HepG2 (cell line): Measurements from ENCODE around the gene HSD3B7. TPM values are rescaled to one million over a fixed set of nuclear protein-coding genes. Genes with fewer than 3 reads are reported as not detected.

Experiments used
- BORCS8-MEF2B ChIP-seq: sonication (generic); formaldehyde crosslinking; IDR thresholded peaks from 2 replicates; pipeline ENCODE4 v1.8.0; 2022; ENCODE audit warnings: mild to moderate bottlenecking, missing genetic modification reagents
- FOXA3 ChIP-seq: IDR thresholded peaks from 2 replicates; pipeline ENCODE4 v1.6.1; 2016; ENCODE audit warnings: missing genetic modification reagents, missing compliant biosample characterization
- FOXO1 ChIP-seq: sonication (generic); formaldehyde crosslinking; IDR thresholded peaks from 2 replicates; pipeline ENCODE4 v1.4.0; 2020; ENCODE audit warnings: missing genetic modification reagents
- HNF4A ChIP-seq: sonication (generic); formaldehyde crosslinking; IDR thresholded peaks from 2 replicates; pipeline ENCODE4 v1.4.0; 2020; ENCODE audit warnings: missing genetic modification reagents
- MED1 ChIP-seq: sonication (generic); formaldehyde crosslinking; IDR thresholded peaks from 2 replicates; pipeline ENCODE4 v1.4.0; 2020; ENCODE audit warnings: missing genetic modification reagents
- RXRB ChIP-seq: IDR thresholded peaks from 2 replicates; pipeline ENCODE4 v1.6.1; 2016; ENCODE audit warnings: borderline replicate concordance, missing genetic modification reagents, missing compliant biosample characterization
- THYN1 ChIP-seq: sonication (generic); formaldehyde crosslinking; IDR thresholded peaks from 2 replicates; pipeline ENCODE4 v1.8.1; 2023; ENCODE audit warnings: low read depth, mild to moderate bottlenecking, moderate library complexity, missing genetic modification reagents, borderline replicate concordance
- ZC3H13 ChIP-seq: sonication (generic); formaldehyde crosslinking; IDR thresholded peaks from 2 replicates; pipeline ENCODE4 v1.8.1; 2023; ENCODE audit warnings: mild to moderate bottlenecking, missing genetic modification reagents, moderate library complexity
- ZNF558 ChIP-seq: sonication (generic); formaldehyde crosslinking; IDR thresholded peaks from 2 replicates; pipeline ENCODE4 v1.9.0; 2022; ENCODE audit warnings: mild to moderate bottlenecking, missing genetic modification reagents, borderline replicate concordance
- ZNF564 ChIP-seq: sonication (generic); formaldehyde crosslinking; IDR thresholded peaks from 2 replicates; pipeline ENCODE4 v1.8.1; 2023; ENCODE audit warnings: mild to moderate bottlenecking, missing genetic modification reagents
- ZNF605 ChIP-seq: sonication (generic); formaldehyde crosslinking; IDR thresholded peaks from 2 replicates; pipeline ENCODE4 v1.8.0; 2022; ENCODE audit warnings: mild to moderate bottlenecking, missing genetic modification reagents
- ZNF782 ChIP-seq: sonication (generic); formaldehyde crosslinking; IDR thresholded peaks from 2 replicates; pipeline ENCODE4 v1.4.0; 2020; ENCODE audit warnings: missing genetic modification reagents, mild to moderate bottlenecking, borderline replicate concordance
- polyA plus RNA-seq, 8 experiments: library from polyadenylated mRNA; depleted of rRNA in 3 of 8; stranded (reverse) in 7 of 8; unstranded in 1 of 8; fragments of >200 nt; fragmentation: Illumina TruSeq in 4 of 8; extraction: Trizol in 4 of 8; gene quantifications; 2 replicates each; pipeline versions ENCODE4 v1.2.1 to v1.2.3, GENCODE V29; 2011 to 2016; ENCODE audit warnings: low read depth in 4 of 8, missing spikeins in 1 of 8, mixed read lengths in 1 of 8; ENCODE audit not compliant: insufficient read depth in 1 of 8
- total RNA-seq, 5 experiments: library from RNA; depleted of rRNA; stranded (reverse); fragments of >200 nt; fragmentation: Illumina TruSeq; extraction: Trizol; gene quantifications; 2 replicates each; pipeline ENCODE4 v1.2.3, GENCODE V29; 2016; ENCODE audit warnings: low read depth in 1 of 5
- TF ChIP-seq, protein P1 (sequence below): sonication (generic); formaldehyde crosslinking; IDR thresholded peaks from 2 replicates; pipeline ENCODE4 v1.4.0; 2020; ENCODE audit warnings: missing genetic modification reagents
- TF ChIP-seq, protein P2 (sequence below): sonication (generic); formaldehyde crosslinking; IDR thresholded peaks from 2 replicates; pipeline ENCODE4 v1.5.1; 2020; ENCODE audit warnings: mild to moderate bottlenecking, missing genetic modification reagents, borderline replicate concordance
- TF ChIP-seq, protein P3 (sequence below): sonication (generic); formaldehyde crosslinking; IDR thresholded peaks from 2 replicates; pipeline ENCODE4 v1.8.0; 2022; ENCODE audit warnings: mild to moderate bottlenecking, missing genetic modification reagents; ENCODE audit not compliant: insufficient replicate concordance
- TF ChIP-seq, protein P4 (sequence below): sonication (generic); formaldehyde crosslinking; conservative IDR thresholded peaks from 2 replicates; pipeline ENCODE4 v1.4.0; 2020; ENCODE audit warnings: mild to moderate bottlenecking, missing genetic modification reagents, moderate library complexity

The HSD3B7 gene
- total and polyA plus RNA-seq, 2 of the 13 experiments (the other 11 are each of a cell fraction or from before 2014, with no cell fraction given) = 32.9 to 69.7 TPM

DNA sequence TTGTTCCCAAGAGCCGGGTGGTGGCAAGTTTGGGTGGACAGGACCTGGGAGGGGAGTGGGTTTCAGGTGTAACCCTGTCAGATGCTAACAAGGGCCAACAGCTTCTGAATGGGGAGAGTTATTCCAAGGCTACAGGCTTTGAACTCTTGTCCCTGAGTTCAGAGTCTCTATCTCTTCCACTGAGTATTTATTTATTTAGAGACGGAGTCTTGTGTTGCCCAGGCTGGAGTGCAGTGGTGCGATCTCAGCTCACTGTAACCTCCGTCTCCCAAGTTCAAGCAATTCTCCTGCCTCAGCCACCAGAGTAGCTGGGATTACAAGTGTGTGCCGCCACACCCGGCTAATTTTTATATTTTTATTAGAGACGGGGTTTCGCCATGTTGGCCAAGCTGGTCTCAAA is 30.0 kb upstream of the HSD3B7 start (continued):
- TF ChIP-seq BORCS8-MEF2B = no peak
- TF ChIP-seq, protein P1, sequence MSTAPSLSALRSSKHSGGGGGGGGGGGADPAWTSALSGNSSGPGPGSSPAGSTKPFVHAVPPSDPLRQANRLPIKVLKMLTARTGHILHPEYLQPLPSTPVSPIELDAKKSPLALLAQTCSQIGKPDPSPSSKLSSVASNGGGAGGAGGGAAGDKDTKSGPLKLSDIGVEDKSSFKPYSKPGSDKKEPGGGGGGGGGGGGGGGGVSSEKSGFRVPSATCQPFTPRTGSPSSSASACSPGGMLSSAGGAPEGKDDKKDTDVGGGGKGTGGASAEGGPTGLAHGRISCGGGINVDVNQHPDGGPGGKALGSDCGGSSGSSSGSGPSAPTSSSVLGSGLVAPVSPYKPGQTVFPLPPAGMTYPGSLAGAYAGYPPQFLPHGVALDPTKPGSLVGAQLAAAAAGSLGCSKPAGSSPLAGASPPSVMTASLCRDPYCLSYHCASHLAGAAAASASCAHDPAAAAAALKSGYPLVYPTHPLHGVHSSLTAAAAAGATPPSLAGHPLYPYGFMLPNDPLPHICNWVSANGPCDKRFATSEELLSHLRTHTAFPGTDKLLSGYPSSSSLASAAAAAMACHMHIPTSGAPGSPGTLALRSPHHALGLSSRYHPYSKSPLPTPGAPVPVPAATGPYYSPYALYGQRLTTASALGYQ (CRISPR knock-in tag) = no peak
- TF ChIP-seq, protein P2, sequence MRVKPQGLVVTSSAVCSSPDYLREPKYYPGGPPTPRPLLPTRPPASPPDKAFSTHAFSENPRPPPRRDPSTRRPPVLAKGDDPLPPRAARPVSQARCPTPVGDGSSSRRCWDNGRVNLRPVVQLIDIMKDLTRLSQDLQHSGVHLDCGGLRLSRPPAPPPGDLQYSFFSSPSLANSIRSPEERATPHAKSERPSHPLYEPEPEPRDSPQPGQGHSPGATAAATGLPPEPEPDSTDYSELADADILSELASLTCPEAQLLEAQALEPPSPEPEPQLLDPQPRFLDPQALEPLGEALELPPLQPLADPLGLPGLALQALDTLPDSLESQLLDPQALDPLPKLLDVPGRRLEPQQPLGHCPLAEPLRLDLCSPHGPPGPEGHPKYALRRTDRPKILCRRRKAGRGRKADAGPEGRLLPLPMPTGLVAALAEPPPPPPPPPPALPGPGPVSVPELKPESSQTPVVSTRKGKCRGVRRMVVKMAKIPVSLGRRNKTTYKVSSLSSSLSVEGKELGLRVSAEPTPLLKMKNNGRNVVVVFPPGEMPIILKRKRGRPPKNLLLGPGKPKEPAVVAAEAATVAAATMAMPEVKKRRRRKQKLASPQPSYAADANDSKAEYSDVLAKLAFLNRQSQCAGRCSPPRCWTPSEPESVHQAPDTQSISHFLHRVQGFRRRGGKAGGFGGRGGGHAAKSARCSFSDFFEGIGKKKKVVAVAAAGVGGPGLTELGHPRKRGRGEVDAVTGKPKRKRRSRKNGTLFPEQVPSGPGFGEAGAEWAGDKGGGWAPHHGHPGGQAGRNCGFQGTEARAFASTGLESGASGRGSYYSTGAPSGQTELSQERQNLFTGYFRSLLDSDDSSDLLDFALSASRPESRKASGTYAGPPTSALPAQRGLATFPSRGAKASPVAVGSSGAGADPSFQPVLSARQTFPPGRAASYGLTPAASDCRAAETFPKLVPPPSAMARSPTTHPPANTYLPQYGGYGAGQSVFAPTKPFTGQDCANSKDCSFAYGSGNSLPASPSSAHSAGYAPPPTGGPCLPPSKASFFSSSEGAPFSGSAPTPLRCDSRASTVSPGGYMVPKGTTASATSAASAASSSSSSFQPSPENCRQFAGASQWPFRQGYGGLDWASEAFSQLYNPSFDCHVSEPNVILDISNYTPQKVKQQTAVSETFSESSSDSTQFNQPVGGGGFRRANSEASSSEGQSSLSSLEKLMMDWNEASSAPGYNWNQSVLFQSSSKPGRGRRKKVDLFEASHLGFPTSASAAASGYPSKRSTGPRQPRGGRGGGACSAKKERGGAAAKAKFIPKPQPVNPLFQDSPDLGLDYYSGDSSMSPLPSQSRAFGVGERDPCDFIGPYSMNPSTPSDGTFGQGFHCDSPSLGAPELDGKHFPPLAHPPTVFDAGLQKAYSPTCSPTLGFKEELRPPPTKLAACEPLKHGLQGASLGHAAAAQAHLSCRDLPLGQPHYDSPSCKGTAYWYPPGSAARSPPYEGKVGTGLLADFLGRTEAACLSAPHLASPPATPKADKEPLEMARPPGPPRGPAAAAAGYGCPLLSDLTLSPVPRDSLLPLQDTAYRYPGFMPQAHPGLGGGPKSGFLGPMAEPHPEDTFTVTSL (CRISPR knock-in tag) = peak; percentile 42; the same call in 1 of the 2 replicates
- TF ChIP-seq, protein P3, sequence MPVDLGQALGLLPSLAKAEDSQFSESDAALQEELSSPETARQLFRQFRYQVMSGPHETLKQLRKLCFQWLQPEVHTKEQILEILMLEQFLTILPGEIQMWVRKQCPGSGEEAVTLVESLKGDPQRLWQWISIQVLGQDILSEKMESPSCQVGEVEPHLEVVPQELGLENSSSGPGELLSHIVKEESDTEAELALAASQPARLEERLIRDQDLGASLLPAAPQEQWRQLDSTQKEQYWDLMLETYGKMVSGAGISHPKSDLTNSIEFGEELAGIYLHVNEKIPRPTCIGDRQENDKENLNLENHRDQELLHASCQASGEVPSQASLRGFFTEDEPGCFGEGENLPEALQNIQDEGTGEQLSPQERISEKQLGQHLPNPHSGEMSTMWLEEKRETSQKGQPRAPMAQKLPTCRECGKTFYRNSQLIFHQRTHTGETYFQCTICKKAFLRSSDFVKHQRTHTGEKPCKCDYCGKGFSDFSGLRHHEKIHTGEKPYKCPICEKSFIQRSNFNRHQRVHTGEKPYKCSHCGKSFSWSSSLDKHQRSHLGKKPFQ (CRISPR knock-in tag) = peak; percentile 50
- TF ChIP-seq THYN1 (CRISPR knock-in tag) = no peak
- TF ChIP-seq MED1 (CRISPR knock-in tag) = 0 out of 2 replicates have a peak, but pooled peaks have one; percentile 51
- peak; percentile 47 for TF ChIP-seq ZC3H13
- TF ChIP-seq, protein P4, sequence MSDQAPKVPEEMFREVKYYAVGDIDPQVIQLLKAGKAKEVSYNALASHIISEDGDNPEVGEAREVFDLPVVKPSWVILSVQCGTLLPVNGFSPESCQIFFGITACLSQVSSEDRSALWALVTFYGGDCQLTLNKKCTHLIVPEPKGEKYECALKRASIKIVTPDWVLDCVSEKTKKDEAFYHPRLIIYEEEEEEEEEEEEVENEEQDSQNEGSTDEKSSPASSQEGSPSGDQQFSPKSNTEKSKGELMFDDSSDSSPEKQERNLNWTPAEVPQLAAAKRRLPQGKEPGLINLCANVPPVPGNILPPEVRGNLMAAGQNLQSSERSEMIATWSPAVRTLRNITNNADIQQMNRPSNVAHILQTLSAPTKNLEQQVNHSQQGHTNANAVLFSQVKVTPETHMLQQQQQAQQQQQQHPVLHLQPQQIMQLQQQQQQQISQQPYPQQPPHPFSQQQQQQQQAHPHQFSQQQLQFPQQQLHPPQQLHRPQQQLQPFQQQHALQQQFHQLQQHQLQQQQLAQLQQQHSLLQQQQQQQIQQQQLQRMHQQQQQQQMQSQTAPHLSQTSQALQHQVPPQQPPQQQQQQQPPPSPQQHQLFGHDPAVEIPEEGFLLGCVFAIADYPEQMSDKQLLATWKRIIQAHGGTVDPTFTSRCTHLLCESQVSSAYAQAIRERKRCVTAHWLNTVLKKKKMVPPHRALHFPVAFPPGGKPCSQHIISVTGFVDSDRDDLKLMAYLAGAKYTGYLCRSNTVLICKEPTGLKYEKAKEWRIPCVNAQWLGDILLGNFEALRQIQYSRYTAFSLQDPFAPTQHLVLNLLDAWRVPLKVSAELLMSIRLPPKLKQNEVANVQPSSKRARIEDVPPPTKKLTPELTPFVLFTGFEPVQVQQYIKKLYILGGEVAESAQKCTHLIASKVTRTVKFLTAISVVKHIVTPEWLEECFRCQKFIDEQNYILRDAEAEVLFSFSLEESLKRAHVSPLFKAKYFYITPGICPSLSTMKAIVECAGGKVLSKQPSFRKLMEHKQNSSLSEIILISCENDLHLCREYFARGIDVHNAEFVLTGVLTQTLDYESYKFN = peak; percentile 93
- no peak; the same call in 1 of the 2 replicates for TF ChIP-seq FOXO1 (CRISPR knock-in tag)
- peak; percentile 35; the same call in 1 of the 2 replicates for TF ChIP-seq FOXA3
- peak; percentile 90 for TF ChIP-seq HNF4A (CRISPR knock-in tag)
- no peak for TF ChIP-seq ZNF564
- peak; percentile 17; the same call in 1 of the 2 replicates for TF ChIP-seq ZNF605 (CRISPR knock-in tag)
- TF ChIP-seq RXRB (CRISPR knock-in tag) = peak; percentile 44; the same call in 1 of the 2 replicates
- TF ChIP-seq ZNF782 (CRISPR knock-in tag) = no peak; the same call in 1 of the 2 replicates
- TF ChIP-seq ZNF558 (CRISPR knock-in tag) = no peak
